IPS DF 4.7 (cell line): ENCODE results near the gene RNF17.
"Not testable (repeated sequence)": the region's sequence is repeated elsewhere in the genome, so short reads cannot be mapped to it uniquely, and the experiment has no call there.

Experiments used
- DNase-seq: peaks from one replicate; pipeline ENCODE4 v3.0.0-alpha.2; 2013; ENCODE audit warnings: low spot score; ENCODE audit errors: extremely low read depth

RNF17 gene

DNA sequence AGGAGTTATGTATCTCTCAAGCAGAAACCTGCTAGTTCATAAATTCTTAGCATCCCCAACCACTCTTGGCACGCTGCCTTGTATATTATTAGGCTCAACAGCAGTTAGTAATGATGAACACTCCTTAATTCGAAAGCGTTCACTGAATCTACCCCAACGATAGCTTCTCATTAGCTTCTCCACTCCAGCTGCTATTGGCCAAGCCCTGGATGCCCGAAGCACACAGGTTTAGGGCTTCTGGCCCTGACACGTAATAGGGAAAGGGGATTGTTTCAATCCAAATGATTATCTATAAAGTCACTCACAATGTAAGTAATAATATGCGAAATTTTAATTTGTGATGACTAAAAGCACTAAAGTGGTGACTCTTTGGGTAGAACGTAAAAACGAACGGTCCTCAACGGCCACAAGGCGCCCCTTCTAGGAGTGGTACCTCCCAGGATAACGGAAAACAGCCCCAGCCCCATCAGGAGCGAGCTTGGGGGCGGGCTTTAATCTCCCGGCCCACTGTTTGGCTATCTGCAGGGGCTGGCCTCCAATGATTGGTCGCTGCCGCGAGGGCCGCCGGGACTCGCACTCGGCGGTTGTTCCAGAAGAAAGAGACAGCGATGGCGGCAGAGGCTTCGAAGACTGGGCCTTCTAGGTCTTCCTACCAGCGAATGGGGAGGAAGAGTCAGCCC lies at the start of gene RNF17:
Gene RNF17 (plus strand): TSS at position 574 of the 680 bp plus-strand sequence. CDS start 35 bp downstream, at position 609.
- DNase-seq = no peak

GRCh38 chr13:24716011-24716410 lies 48.0 kb upstream of the RNF17 start:
- peak; percentile 68 for DNase-seq

- no peak for DNase-seq
Observed at GRCh38 chr13:24716446-24716845, 47.5 kb upstream of the RNF17 start.

DNA sequence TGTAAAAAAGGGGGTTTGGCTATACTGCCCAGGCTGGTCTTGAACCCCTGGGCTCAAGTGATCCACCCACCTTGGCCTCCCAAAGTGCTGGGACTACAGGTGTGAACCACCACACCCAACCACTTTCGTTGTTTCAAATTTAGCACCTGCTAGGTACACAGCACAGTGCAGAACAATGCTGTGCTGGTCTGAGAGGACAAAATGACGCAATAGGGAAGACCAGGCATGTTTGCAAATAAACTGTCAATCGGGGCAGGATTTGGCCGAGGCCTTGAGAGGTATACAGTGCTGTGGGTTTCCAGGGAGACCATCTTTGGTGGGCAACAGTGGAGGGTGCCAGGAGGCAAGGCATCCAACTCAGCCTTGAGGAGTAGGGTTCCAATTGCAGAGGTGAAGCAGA lies 46.8 kb upstream of the RNF17 start:
- no peak for DNase-seq

- no peak for DNase-seq
Observed at GRCh38 chr13:24718192-24718965, 45.6 kb upstream of the RNF17 start.

DNA sequence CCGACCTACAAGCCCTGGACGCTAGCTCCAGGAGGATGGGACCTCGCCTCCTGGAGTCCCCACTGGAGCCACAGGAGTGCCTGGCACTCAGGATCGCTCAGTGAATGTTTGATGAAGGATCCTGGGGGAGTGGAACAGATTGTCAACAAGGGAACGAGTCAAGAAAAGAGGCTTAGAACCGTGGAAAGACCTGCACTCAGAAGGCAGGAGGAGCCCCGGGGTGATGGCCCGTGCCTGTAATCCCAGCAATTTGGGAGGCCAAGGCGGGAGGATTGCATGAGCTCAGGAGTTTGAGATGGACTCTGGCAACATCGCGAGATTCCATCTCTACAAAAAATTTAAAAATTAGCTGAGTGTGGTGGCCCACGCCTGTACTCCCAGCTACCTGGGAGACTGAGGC lies 44.8 kb upstream of the RNF17 start:
- DNase-seq = no peak

DNA sequence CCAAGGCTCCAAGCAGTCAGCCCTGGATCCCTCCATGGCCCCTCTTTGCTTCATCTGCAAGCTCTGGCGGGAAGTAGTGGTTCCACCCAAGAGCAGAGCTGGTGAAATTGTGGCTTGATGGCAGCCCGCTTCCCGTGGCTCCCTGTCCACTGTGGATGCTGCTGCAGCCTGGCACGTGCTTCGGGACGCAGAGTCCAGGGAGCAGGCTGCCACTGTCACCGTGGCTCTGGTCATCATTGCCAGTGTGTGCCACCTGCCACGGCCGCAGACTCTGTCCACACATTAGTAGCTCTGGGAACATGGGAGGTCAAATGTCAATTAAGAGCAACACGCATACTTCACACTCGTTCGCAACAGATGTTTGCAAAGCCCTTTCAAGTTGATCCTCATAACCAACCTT lies 40.8 kb upstream of the RNF17 start:
- no peak for DNase-seq

GRCh38 chr13:24724714-24725113 lies 39.3 kb upstream of the RNF17 start:
- DNase-seq = no peak

- no peak for DNase-seq
Observed at GRCh38 chr13:24725379-24725778, 38.6 kb upstream of the RNF17 start.

- DNase-seq = no peak
Observed at GRCh38 chr13:24727731-24728601, 36.0 kb upstream of the RNF17 start.

GRCh38 chr13:24730873-24731567 lies 32.9 kb upstream of the RNF17 start:
- DNase-seq = not testable (repeated sequence)

DNA sequence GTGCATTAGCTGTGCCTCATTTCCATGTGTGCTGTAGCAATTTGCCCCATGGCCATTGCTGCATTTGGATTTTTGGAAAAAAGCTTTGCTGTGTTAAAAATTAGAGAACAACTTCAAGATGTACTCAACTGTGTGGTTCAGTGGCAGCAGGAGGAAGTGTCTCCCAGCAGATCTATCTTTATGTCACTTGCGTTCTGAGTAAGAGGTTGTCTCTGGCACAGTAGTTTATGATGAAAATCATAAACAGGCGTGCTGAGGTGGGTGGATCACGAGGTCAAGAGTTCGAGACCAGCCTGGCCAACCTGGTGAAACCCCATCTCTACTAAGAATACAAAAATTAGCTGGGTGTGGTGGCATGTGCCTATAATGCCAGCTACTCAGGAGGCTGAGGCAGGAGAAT lies 29.0 kb upstream of the RNF17 start:
- no peak for DNase-seq

DNA sequence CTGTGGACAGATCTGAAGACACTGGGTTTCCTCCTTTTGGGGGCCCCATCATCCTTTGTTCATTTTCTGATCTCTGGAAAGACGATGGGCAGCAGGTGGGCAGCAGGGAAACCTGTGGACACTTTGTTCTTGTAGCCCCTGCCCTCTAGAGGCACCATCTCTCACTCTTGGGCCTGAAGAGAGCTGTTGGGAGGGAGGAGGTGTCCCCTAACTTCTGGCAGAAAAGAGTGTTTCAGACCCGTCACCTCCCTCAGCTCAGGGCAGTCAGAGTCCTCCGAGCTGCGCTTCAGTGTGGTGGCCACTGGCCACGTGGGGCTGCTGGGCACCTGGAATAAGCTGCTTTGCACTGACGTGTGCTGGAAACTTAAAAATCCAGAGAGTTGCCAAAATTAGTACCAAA lies 26.9 kb upstream of the RNF17 start:
- no peak for DNase-seq

- no peak for DNase-seq
Observed at GRCh38 chr13:24738366-24738847, 25.6 kb upstream of the RNF17 start.

DNA sequence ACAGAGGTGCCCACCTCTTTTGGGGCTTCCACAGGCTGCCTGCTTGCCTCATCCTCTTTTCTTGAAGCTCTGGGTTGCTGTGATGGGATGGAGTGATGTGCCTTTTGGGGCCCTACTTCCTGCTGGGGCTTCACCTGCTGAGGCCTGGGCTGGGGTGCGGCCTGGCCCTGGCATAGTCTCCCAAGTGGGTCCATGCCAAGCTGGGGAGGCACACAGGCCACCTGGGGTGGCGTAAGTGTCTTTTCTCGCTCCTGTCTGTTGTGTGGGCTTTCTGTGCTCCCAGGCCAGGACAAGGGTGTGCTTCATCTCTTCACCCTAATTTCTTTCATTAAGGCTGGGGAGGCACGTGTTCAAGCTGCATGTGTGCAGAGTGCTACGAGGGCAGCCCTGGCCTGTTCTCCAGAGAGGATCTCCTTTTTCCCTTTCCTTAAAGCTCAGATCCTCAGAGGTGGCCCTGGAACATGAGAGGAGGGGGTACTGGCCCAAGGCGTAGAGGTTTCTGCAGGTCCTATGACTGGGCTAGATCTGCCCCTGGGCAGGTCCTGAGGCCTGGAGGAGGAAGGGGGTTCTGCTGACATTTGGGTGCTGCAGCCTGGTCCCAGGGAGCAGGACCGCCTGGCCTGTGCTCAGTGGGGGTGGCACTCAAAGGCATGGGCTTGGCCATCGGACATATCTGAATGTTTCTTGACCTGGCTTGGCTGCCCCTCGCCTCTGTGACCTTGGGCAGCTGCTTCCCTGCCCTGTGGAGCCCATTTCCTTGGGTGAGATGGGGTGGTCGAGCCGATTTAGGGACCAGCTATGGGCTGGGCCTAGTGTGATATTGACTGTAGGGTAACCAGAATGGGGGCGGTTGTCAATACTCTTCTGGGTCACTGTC lies 23.7 kb upstream of the RNF17 start:
- DNase-seq = no peak

GRCh38 chr13:24741016-24741662 lies 22.8 kb upstream of the RNF17 start:
- no peak for DNase-seq

DNA sequence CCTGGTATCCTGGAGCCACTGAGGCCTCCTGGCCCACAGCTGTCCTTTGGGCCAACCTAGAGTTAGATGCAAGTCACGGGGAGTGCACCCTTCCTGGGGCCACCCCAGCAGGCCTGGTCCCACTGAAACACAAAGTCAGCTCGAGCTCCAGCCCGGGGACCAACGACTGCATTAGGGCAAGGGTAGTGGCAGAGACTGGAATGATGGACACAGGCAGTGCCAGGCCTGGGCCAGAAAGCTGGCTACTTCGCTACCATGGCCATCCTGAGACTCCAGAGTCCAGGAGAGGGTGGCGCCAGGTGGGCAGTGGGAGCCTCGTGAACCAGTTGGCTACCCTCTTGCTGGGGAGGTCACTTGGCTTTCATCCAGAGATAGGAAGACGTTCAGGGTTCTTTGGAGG lies 22.2 kb upstream of the RNF17 start:
- DNase-seq = no peak

GRCh38 chr13:24742294-24742693 lies 21.7 kb upstream of the RNF17 start:
- no peak for DNase-seq

DNA sequence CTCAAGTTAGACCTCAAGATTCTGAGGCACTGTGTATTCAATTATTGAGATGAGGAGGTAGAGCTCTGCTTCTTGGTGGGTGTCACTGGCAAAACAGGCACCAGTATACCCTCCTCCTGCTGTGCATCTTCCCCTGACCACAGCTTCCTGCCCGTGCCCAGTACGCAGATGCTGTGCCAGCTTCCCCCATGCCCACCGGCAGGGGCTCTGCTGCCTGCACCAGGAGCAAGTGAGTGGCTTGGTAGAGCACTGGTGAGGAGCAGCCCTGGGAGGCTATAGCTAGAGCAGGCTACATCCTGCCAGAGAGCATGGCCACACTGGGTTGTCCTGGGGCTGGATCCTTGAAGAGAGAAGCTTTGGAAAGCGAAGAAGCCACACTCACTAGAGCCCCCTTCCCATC lies 21.0 kb upstream of the RNF17 start:
- no peak for DNase-seq

DNA sequence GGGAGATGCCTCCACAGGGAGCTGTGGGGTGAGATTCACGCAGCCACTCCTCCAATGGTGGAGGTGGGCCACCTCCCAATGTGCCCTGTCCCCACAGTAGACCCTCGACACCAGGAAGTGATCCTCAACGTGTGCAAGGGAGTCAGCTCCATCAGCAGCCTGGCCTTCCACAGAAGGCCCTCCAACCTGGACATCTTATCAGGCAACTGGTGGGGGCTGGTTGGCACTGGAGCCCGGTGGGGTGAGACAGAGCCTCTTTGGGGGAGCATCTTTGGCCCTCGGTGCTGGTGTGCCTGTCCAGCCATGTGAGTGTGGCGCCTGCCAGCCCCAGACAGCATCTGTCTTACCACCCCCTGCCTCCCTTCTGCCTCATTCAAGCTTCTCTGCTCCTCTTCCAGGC lies 19.7 kb upstream of the RNF17 start:
- no peak for DNase-seq
